ENCODE data around the gene SUCO.
"Not testable (repeated sequence)": the region's sequence is repeated elsewhere in the genome, so short reads cannot be mapped to it uniquely, and the experiment has no call there.

DNA sequence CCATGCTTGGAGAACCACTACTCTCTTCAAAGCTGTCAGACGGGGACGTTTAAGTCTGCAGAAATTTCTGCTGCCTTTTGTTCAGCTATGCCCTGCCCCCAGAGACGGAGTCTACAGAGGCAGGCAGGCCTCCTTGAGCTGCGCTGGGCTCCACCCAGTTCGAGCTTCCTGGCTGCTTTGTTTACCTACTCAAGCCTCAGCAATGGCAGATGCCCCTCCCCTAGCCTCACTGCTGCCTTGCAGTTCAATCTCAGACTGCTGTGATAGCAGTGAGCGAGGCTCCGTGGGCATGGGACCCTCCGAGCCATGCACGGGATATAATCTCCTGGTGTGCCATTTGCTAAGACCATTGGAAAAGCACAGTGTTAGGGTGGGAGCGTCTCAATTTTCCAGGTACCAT is 63.8 kb downstream of the SUCO start:
- TF ChIP-seq, protein P1, sequence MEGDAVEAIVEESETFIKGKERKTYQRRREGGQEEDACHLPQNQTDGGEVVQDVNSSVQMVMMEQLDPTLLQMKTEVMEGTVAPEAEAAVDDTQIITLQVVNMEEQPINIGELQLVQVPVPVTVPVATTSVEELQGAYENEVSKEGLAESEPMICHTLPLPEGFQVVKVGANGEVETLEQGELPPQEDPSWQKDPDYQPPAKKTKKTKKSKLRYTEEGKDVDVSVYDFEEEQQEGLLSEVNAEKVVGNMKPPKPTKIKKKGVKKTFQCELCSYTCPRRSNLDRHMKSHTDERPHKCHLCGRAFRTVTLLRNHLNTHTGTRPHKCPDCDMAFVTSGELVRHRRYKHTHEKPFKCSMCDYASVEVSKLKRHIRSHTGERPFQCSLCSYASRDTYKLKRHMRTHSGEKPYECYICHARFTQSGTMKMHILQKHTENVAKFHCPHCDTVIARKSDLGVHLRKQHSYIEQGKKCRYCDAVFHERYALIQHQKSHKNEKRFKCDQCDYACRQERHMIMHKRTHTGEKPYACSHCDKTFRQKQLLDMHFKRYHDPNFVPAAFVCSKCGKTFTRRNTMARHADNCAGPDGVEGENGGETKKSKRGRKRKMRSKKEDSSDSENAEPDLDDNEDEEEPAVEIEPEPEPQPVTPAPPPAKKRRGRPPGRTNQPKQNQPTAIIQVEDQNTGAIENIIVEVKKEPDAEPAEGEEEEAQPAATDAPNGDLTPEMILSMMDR (conservative IDR thresholded peaks at IDR 0.05; ENCODE audit: low read depth in 2 of 2): not testable (repeated sequence)
- not testable (repeated sequence) for TF ChIP-seq POLR2AphosphoS5 (IDR thresholded peaks at IDR 0.05; ENCODE audit: low read depth); EZH2 (IDR thresholded peaks at IDR 0.05; ENCODE audit: low read depth, unreplicated experiment); CREB1 (CRISPR knock-in tag; IDR thresholded peaks at IDR 0.05; ENCODE audit: low read depth); STAT1 (IDR thresholded peaks at IDR 0.05; ENCODE audit: unreplicated experiment)
- TF ChIP-seq, protein P2, sequence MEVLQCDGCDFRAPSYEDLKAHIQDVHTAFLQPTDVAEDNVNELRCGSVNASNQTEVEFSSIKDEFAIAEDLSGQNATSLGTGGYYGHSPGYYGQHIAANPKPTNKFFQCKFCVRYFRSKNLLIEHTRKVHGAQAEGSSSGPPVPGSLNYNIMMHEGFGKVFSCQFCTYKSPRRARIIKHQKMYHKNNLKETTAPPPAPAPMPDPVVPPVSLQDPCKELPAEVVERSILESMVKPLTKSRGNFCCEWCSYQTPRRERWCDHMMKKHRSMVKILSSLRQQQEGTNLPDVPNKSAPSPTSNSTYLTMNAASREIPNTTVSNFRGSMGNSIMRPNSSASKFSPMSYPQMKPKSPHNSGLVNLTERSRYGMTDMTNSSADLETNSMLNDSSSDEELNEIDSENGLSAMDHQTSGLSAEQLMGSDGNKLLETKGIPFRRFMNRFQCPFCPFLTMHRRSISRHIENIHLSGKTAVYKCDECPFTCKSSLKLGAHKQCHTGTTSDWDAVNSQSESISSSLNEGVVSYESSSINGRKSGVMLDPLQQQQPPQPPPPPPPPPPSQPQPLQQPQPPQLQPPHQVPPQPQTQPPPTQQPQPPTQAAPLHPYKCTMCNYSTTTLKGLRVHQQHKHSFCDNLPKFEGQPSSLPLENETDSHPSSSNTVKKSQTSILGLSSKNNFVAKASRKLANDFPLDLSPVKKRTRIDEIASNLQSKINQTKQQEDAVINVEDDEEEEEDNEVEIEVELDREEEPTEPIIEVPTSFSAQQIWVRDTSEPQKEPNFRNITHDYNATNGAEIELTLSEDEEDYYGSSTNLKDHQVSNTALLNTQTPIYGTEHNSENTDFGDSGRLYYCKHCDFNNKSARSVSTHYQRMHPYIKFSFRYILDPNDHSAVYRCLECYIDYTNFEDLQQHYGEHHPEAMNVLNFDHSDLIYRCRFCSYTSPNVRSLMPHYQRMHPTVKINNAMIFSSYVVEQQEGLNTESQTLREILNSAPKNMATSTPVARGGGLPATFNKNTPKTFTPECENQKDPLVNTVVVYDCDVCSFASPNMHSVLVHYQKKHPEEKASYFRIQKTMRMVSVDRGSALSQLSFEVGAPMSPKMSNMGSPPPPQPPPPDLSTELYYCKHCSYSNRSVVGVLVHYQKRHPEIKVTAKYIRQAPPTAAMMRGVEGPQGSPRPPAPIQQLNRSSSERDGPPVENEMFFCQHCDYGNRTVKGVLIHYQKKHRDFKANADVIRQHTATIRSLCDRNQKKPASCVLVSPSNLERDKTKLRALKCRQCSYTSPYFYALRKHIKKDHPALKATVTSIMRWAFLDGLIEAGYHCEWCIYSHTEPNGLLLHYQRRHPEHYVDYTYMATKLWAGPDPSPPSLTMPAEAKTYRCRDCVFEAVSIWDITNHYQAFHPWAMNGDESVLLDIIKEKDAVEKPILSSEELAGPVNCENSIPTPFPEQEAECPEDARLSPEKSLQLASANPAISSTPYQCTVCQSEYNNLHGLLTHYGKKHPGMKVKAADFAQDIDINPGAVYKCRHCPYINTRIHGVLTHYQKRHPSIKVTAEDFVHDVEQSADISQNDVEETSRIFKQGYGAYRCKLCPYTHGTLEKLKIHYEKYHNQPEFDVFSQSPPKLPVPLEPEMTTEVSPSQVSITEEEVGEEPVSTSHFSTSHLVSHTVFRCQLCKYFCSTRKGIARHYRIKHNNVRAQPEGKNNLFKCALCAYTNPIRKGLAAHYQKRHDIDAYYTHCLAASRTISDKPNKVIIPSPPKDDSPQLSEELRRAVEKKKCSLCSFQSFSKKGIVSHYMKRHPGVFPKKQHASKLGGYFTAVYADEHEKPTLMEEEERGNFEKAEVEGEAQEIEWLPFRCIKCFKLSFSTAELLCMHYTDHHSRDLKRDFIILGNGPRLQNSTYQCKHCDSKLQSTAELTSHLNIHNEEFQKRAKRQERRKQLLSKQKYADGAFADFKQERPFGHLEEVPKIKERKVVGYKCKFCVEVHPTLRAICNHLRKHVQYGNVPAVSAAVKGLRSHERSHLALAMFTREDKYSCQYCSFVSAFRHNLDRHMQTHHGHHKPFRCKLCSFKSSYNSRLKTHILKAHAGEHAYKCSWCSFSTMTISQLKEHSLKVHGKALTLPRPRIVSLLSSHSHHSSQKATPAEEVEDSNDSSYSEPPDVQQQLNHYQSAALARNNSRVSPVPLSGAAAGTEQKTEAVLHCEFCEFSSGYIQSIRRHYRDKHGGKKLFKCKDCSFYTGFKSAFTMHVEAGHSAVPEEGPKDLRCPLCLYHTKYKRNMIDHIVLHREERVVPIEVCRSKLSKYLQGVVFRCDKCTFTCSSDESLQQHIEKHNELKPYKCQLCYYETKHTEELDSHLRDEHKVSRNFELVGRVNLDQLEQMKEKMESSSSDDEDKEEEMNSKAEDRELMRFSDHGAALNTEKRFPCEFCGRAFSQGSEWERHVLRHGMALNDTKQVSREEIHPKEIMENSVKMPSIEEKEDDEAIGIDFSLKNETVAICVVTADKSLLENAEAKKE (CRISPR knock-in tag; IDR thresholded peaks at IDR 0.05): not testable (repeated sequence)
